ENCODE measurements around the gene YARS2.

Gene YARS2

GRCh38 chr12:32755654-32756475, at the start of gene YARS2:
Gene YARS2 (minus strand): TSS chr12:32755897. CDS start chr12:32755874, 23 bp downstream.
- DNase-seq, result peak; percentile 54 to 95 (median 84)

GRCh38 chr12:32804301-32804700, 48.6 kb upstream of the YARS2 start:
- DNase-seq, result no peak

GRCh38 chr12:32801269-32801980, 45.7 kb upstream of the YARS2 start:
- DNase-seq, result no peak

GRCh38 chr12:32794281-32794680, 38.6 kb upstream of the YARS2 start:
- no peak for DNase-seq

GRCh38 chr12:32789916-32790315, 34.2 kb upstream of the YARS2 start:
- no peak for DNase-seq

GRCh38 chr12:32789446-32789845, 33.7 kb upstream of the YARS2 start:
- DNase-seq, result no peak

GRCh38 chr12:32788405-32788804, 32.7 kb upstream of the YARS2 start:
- DNase-seq, result no peak

- DNase-seq, result no peak
Observed at GRCh38 chr12:32785557-32785956, 29.9 kb upstream of the YARS2 start.

- DNase-seq, result no peak
Observed at GRCh38 chr12:32783029-32783428, 27.3 kb upstream of the YARS2 start.

GRCh38 chr12:32780071-32780470, 24.4 kb upstream of the YARS2 start:
- no peak for DNase-seq

- DNase-seq, result no peak
Observed at GRCh38 chr12:32777691-32778175, 22.0 kb upstream of the YARS2 start.

GRCh38 chr12:32777159-32777558, 21.5 kb upstream of the YARS2 start:
- DNase-seq, result no peak

- DNase-seq, result no peak
Observed at GRCh38 chr12:32776258-32776657, 20.6 kb upstream of the YARS2 start.

- DNase-seq, result no peak
Observed at GRCh38 chr12:32773691-32774090, 18.0 kb upstream of the YARS2 start.

GRCh38 chr12:32770141-32770540, 14.4 kb upstream of the YARS2 start:
- no peak for DNase-seq

GRCh38 chr12:32768518-32768917, 12.8 kb upstream of the YARS2 start:
- no peak for DNase-seq

- DNase-seq, result no peak
Observed at GRCh38 chr12:32765906-32766305, 10.2 kb upstream of the YARS2 start.

- no peak for DNase-seq
Observed at GRCh38 chr12:32761716-32762115, 6.0 kb upstream of the YARS2 start.

GRCh38 chr12:32757157-32757556, 1.5 kb upstream of the YARS2 start:
- no peak for DNase-seq

GRCh38 chr12:32756476-32757066, 874 bp upstream of the YARS2 start:
- peak in 1 of 51 donors; percentile 44 for DNase-seq

- DNase-seq, result peak in 48 of 51 donors; percentile 10 to 78 (median 54)
Observed at GRCh38 chr12:32755051-32755653, 545 bp downstream of the YARS2 start.

GRCh38 chr12:32754111-32754510, 1.6 kb downstream of the YARS2 start:
- DNase-seq, result no peak
